Measurements from ENCODE around the gene ELMO1. TPM values are rescaled to one million over a fixed set of nuclear protein-coding genes. Genes with fewer than 3 reads are reported as not detected.

ELMO1 gene
- total RNA-seq, 4 donors from 2014 or later: 11.5 to 19.9 (median 17.4) TPM

- intact Hi-C loops (cut with DNase I; ENCODE audit: low total_unique reads): no loop called here
- 88 to 96% methylated on average over 1 of the region's 1 CpG for WGBS, 2 donors
- no peak overlapping the region for H3K4me3 ChIP-seq (ENCODE audit: low read depth, poor library complexity, severe bottlenecking)
- no peak for TF ChIP-seq POLR2A (IDR thresholded peaks at IDR 0.05)
- no peak for TF ChIP-seq CTCF (IDR thresholded peaks at IDR 0.05)
- no peak for DNase-seq (ENCODE audit: low spot score in 2 of 2)
These were observed 33.0 kb downstream of the ELMO1 start for GRCh38 chr7:37415629-37416028.

GRCh38 chr7:37414352-37414983 is 34.2 kb downstream of the ELMO1 start:
- WGBS, 2 donors: 91 to 94% methylated on average over 5 of the region's 5 CpGs
- intact Hi-C loops (cut with DNase I; ENCODE audit: low total_unique reads): no loop called here
- DNase-seq (ENCODE audit: low spot score in 2 of 2): peak in 1 of 2 donors; percentile 7
- no peak overlapping the region for H3K4me3 ChIP-seq (ENCODE audit: low read depth, poor library complexity, severe bottlenecking)
- no peak for TF ChIP-seq CTCF (IDR thresholded peaks at IDR 0.05)
- TF ChIP-seq POLR2A (IDR thresholded peaks at IDR 0.05): no peak

GRCh38 chr7:37411444-37412034 is 37.1 kb downstream of the ELMO1 start:
- H3K4me3 ChIP-seq (ENCODE audit: low read depth, poor library complexity, severe bottlenecking): no peak overlapping the region
- 81 to 86% methylated on average over 4 of the region's 4 CpGs for WGBS, 2 donors
- intact Hi-C loops (cut with DNase I; ENCODE audit: low total_unique reads): no loop called here
- TF ChIP-seq CTCF (IDR thresholded peaks at IDR 0.05) (no peak), POLR2A (IDR thresholded peaks at IDR 0.05) (no peak)
- no peak for DNase-seq (ENCODE audit: low spot score in 2 of 2)

- WGBS, 2 donors: 35 to 40% methylated on average over 1 of the region's 1 CpG
- TF ChIP-seq CTCF (IDR thresholded peaks at IDR 0.05): no peak
- TF ChIP-seq POLR2A (IDR thresholded peaks at IDR 0.05): no peak
- no peak overlapping the region for H3K4me3 ChIP-seq (ENCODE audit: low read depth, poor library complexity, severe bottlenecking)
- intact Hi-C loops (cut with DNase I; ENCODE audit: low total_unique reads): no loop called here
- peak in 1 of 2 donors; percentile 9 for DNase-seq (ENCODE audit: low spot score in 2 of 2)
These were observed 38.1 kb downstream of the ELMO1 start for GRCh38 chr7:37410305-37411229.

GRCh38 chr7:37409461-37409860 is 39.2 kb downstream of the ELMO1 start:
- no peak overlapping the region for H3K4me3 ChIP-seq (ENCODE audit: low read depth, poor library complexity, severe bottlenecking)
- TF ChIP-seq POLR2A (IDR thresholded peaks at IDR 0.05) (no peak), CTCF (IDR thresholded peaks at IDR 0.05) (no peak)
- intact Hi-C loops (cut with DNase I; ENCODE audit: low total_unique reads): no loop called here
- peak in 1 of 2 donors; percentile 75 for DNase-seq (ENCODE audit: low spot score in 2 of 2)
- 46 to 48% methylated on average over 2 of the region's 2 CpGs for WGBS, 2 donors

Measured in lower leg skin (tissue), 4 donors.